GDM1 (cell line): ENCODE data around the gene SEMA4D.

Experiments
- DNase-seq: peaks from one replicate; lab custom pipeline; 2025; lab: John Stamatoyannopoulos, UW

SEMA4D gene

DNA sequence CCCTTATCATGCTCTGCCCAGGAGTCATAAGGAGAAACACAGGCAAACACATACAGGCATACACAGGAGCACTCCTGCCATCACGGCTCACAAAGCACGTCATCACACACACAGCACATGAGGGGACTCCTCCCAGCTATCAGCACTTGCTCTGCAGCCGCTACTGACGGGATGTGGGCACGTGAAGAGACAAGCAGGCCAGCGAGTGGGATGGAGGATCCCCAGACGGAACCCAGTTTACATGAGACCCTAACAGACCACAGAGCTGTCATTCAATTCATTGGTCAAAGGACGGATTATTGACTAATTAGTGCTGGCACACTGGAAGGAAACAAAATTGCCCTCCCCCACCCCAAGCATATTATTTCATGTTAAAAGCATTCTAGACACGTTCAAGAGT is 53.6 kb downstream of the SEMA4D start:
- no peak for DNase-seq

DNA sequence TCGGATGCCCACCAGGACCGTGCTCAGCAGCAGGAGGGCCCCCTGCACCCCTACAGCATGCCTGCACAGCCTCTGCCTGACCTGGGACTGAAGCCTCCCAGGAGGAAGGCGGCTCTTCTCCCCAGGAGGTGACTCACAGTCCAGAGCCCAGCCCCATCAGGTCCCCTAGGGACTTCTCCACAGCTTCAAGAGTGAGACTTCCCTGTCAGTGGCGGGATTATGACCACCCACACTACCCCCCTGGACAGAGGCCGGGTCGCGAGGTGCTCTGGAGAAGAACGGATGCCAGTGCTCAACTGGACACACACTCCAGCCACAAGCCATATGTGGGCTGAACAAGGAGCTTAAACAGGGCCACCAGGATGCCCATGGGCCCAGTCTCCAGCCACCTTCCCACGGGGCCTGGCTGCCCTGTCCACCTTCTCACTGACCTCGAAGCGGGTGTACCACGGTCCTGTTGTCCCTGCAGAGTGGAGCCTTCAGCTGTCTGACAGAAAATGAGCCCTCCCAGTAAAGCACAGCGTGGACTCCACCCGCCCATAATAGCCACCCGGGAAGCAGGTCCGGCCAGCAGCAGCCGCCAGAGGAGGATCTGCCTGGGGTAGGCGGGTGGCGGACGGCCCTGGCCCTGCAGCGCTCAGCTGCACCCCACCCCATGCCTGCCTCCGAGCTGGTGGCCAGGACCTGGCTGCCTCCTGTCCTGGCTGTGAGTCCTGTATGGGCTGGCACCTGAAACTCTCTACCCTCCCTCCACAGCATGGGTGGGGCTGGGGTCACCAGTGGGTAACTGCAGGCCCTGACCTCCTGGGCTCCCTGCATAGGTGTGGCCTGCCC is 54.7 kb downstream of the SEMA4D start:
- no peak for DNase-seq

DNA sequence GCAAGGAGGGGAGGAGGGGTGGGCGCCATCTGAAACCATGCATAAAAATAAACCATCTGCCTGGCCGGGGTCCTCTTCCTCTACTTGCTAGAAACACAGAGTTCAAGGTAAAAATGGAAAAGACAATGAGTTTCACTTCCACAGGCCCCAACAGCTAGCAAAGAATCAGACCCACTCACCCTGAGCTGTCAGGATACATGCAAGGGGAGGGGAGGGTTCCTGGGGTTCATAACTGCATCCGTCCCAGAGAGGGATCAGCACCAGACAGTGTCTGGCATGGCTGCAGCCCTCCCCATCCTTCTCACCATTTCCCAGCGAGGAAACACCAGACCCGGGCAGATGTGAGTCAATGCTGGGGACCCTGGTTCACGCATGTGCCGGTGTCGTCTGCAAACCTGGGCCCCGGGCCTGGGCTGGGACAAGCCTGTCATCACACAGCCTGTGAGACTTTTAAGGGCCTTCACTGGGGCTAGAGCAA is 55.4 kb downstream of the SEMA4D start:
- DNase-seq = no peak

DNA sequence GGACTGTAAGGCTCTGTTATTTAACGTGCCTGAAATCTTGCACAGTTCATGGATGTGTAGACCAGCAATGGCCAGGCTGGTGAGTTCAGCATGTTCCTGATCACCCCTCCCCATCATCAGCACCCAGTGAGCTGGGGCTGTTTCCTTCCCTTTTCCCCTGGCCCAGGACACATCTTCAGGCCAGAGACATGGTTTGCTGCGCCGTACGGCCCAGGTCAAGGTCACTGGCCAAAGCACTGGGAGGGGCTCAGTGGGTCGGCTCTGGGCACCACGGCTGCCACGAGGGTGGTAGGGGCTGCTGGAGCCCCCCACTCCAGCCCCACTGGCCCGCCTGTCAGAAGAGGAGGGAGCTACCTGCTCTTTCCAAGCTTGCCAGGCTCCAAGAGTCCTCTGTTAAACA is 55.9 kb downstream of the SEMA4D start:
- DNase-seq = no peak

- no peak for DNase-seq
Measured at GRCh38 chr9:89441655-89441970, 56.3 kb downstream of the SEMA4D start.

GRCh38 chr9:89440951-89441654 is 56.8 kb downstream of the SEMA4D start:
- DNase-seq = no peak

GRCh38 chr9:89440548-89440947 is 57.4 kb downstream of the SEMA4D start:
- DNase-seq = no peak

- no peak for DNase-seq
Measured at GRCh38 chr9:89440046-89440445, 57.9 kb downstream of the SEMA4D start.

DNA sequence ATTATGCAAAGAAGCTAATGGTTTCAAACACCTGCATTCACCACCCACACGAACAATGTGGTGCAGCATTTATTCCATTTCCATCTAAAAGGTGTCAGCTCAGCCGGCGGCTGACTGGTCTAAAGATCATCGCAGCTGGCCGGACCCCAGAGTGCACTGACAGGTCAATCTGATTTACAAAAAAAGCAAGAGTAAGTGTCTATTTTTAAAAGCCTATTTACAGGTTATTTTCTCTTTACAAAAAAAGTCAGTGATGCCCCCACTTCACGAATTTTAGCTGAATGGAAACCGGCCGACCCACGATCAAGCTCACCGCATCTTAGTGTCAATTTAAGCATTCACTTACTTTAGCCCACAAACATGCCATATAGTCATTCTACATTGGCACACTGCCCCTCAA is 58.3 kb downstream of the SEMA4D start:
- DNase-seq = no peak

GRCh38 chr9:89438194-89438593 is 59.7 kb downstream of the SEMA4D start:
- no peak for DNase-seq

GRCh38 chr9:89437772-89438171 is 60.1 kb downstream of the SEMA4D start:
- no peak for DNase-seq

GRCh38 chr9:89436963-89437625 is 60.8 kb downstream of the SEMA4D start:
- no peak for DNase-seq

DNA sequence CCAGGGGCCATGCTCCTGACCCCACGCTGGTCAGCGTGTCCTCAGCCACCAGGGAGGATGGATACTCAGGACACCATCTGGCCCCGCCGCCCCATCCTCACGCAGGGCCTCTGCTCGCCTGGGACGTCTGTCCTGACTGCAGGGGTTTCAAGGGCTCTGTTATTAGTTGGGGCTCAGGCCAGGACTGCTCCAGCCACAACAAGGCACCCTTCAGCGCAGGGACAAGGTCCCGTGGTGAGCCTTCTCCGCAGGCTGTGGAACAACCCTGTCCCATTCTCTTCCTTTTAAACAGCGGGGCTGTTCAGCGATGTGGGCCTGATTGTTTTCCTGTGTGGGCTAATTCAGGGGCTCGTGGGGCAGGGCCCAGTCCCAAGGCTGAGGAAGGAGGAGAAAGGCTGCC is 61.6 kb downstream of the SEMA4D start:
- DNase-seq = no peak

DNA sequence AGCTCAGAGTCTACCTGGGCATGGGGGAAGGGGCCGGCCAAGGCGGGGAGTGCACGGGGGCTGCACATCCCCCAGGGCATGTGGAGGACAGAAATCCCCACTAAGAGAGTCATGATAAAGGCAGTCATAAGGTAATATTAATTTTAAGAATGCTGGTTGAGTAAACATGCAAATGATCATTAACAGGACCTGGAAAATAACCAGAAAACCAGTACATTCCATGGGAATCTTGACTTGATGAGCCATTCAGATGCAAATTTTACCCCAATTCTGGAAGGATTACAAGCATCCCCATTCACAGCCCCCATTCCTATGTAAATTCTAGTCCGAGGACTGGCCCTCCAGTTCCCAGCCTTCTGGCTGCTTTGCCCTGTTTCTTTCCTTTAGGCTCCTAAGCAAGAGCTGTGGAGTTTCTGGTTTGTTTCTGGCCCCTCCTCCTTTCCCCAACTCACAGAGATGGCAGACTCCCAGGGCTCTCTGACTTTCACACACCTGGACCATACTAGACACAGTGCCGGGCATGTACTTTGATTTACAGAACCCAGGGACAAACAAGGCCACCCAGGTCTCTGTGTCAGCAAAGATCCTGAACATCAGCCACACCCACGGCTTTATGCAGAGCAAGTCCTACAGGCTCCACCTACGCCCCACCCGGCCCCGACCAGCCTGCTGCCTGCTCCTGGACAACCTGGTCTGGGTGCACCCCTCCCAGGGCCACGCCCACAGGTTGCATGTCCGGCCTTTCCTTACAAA is 62.7 kb downstream of the SEMA4D start:
- no peak for DNase-seq

GRCh38 chr9:89434636-89435035 is 63.3 kb downstream of the SEMA4D start:
- DNase-seq = no peak

GRCh38 chr9:89433826-89434225 is 64.1 kb downstream of the SEMA4D start:
- DNase-seq = no peak

DNA sequence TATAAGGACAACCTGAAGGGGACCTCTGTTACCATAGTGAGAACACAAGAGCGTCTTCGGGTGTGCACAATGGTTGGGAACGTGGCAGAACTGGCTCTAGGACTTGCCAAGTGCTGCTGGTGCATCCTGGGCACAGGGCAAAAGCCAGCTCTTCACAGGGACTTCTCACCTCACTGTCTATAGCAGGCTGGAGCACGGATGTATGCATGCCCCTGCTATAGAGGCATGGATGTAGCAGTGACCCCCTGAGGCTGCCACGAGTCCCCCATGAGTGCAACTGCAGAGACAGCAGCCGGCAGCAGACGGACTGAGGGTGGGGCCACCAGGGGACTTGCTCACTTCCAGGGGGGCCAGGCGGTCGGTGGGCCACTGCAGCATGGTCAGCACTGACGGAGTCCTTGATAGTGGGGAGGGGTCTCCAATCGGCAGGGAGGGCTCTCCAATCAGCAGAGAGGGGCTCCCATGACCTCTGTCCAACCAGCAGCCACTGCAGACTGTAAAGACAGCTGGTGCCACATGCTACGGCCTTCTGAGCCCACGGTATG is 64.9 kb downstream of the SEMA4D start:
- DNase-seq = no peak

DNA sequence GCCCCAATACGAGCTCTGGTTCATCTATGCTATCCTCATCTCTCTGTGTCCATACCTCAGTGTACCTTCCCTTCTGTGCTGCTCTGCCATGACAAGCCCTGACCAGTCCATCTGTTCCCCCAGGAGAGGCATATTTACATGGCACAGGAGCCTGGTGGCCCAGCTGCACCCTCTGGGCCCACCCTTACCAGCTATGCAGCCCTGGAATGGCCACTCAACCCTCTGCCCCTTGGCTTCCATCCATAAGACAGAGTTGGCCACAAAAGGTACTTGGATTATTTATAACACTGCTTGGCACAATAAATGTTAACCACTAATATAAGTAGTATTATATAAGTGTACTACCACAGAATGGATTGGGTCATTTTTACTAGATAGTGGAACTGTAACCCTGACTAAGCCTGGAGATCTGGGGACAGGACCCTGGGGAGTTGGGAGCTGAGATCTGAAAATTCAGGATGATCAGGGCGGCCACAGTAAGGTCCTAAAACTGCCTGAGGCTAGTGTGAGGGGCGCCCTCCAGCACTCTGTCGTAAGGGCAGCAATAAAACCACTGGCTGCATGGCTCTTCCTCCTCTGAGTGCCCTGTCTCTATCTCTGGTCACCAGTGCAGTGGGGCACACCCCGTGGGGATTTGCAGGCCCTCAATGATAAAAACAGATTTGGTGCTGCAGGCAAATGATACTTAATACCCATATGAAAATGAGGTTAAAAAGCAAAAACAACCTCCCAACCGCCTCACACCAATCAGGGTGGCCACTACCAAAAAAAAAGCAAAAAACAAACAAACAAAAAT is 65.8 kb downstream of the SEMA4D start:
- no peak for DNase-seq

DNA sequence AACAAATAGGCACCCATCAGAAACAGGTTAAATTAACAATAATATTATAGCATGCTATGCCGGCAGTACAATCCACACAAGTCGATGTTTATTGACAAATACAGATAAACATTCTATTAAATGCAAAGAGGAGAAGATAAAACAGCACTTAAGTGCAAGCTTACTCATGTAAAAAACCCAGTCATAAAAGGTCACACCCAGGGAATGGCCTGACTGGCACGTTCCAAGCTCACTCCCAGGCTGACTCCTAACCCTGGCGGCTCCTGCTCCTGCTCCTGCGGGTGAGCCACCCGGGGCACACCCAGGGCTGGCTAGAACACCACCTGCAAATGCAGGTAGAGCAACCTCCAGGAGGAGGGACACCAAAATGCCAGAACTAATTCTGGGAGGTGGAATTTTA is 66.9 kb downstream of the SEMA4D start:
- DNase-seq = no peak

GRCh38 chr9:89428901-89429890 is 68.7 kb downstream of the SEMA4D start:
- no peak for DNase-seq
